Embryonic facial prominence (tissue), 1 donor: ENCODE measurements around the gene ACVR2B.
"Not testable (repeated sequence)": the region's sequence is repeated elsewhere in the genome, so short reads cannot be mapped to it uniquely, and the experiment has no call there.

ENCODE experiments used
- DNase-seq: peaks from one replicate; pipeline ENCODE4 v3.0.0-alpha.2; 2016; ENCODE audit errors: extremely low spot score

ACVR2B gene

DNA sequence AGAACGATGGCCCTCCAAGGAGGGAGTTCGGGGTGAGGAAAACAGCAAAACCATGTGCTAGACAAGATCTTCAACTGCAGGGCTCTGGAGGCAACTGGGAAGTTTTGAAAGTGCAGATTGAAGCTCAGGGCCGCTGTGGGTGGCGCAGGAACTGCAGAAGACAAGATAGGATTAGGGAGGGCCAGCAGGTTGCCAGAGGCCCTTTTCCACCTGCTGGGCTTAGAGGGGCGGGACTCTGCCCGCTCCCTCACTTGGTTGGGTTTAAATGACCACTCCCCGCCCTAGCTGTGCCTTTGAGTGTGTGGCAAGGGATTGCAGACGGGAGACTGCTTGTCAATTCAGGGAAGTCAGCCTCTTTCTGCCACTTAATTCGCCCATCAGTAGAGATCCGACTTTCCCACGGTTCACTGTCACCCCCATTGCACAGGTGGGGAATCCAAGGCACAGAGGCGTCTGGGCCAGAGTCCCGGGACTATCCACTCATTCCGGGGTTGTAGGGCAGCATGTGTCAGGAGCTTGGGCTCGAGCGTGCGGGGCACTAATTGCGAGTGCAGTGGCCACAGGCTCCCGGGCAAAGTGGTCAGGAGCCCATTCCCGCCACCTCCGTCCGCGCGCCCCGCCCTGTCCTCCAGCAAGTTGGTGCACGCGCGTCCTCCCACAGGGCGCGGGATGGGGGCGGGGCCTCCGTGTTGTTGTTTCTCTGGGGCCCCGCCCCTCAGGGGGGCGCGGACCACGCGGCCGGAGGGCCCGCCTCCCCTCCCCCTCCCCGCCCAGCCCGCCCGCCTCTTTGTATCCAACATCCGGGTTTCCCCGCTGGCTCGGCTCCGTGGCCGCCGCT, at the start of gene ACVR2B:
Gene ACVR2B (plus strand): TSS at position 816 of the 838 bp plus-strand sequence. CDS start 433 bp downstream, outside the sequence.
- DNase-seq, result peak; percentile 69

GRCh38 chr3:38404286-38404685, 49.4 kb upstream of the ACVR2B start:
- DNase-seq, result no peak

GRCh38 chr3:38411591-38411990, 42.1 kb upstream of the ACVR2B start:
- no peak for DNase-seq

- not testable (repeated sequence) for DNase-seq
Observed at GRCh38 chr3:38420758-38421157, 32.9 kb upstream of the ACVR2B start.

DNA sequence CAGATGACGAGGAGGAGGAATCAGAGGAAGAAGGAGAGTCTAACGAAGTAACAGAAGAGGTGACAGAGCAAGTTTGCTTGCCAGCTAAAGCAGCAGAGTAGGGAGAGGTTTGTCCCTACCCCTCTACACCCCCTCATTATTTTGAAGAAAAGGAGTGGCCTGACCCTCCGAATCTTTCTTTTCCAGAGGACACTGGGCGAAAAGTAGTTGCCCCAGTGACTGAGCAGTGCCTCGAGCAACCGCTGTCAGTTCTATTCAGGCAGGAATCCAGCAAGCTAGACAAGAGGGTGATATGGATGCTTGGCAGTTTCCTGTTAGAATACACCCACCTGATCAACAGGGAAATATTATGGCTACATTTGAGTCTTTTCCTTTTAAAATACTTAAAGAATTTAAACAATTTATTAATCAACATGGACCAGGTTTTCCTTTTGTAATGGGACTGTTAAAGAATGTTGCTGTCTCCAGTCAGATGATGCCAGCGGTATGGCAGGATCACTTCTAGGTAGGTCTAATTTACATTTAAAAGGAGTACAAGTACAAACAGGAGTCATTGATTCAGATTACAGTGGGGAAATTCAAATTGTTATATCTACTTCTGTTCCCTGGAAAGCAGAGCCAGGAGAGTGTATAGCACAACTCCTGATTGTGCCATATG, 31.9 kb upstream of the ACVR2B start:
- no peak for DNase-seq

DNA sequence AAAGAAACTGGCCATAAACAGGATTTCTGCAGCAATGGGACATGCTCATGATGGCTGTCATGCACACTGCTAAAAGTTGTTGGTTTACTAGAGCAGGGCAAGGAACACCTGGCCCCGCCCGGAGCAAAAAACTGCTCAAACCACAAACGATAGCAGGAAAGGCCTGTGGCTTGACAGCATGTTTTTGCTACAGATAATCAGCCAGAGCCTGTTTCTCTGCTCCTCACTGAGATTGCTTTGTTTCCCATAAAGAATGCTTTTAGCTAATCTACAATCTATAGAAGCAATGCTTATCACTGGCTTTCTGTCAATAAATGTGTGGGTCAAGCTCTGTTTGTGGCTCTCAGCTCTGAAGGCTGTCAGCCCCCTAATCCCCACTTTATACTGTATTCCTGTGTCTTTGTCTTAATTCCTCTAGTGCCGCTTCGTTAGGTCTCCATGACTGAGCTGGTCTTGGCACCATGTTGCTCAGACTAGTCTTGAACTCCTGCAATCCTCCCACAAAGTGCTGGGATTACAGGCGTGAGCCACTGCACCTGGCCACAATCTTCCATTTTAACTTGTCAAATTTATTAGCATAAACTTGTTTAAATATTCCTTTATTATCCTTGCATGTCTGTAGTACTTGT, 26.8 kb upstream of the ACVR2B start:
- DNase-seq, result not testable (repeated sequence)

DNA sequence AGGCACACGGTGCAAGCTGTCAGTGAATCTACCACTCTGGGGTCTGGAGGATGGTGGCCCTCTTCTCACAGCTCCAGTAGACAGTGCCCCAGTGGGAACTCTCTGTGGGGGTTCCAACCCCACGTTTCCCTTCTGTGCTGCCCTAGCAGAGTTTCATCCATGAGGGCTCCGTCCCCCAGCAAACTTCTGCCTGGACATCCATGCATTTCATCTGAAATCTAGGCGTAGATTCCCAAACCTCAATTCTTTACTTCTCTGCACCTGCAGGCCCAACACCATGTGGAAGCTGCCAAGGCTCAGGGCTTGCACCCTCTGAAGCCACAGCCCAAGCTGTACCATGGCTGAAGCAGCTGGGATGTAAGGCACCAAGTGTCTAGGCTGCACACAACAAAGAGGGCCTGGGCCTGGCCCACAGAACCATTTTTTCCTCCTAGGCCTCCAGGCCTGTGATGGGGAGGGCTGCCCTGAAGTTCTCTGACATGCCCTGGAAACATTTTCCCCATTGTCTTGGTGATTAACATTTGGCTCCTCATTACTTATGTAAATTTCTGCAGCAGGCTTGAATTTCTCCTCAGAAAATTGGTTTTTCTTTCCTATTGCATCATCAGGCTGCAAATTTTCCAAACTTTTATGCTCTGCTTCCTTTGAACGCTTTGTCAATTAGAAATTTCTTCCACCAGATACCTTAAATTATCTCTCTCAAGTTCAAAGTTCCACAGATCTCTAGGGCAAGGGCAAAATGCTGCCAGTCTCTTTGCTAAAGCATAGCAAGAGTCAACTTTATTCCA, 20.6 kb upstream of the ACVR2B start:
- DNase-seq, result not testable (repeated sequence)

DNA sequence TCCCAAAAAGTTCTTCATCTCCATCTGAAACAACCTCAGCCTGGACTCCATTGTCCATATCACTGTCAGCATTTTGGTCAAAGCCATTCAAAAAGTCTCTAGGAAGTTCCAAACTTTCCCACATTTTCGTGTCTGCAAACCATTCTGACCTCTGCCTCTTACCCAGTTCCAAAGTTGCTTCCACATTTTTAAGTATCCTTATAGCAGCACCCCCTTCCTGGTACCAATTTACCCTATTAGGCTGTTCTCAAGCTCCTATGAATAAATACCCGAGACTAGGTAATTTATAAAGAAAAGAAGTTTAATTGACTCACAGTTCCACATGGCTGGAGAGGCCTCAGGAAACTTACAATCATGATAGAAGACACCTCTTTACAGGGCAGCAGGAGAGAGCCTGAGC, 20.0 kb upstream of the ACVR2B start:
- not testable (repeated sequence) for DNase-seq

DNA sequence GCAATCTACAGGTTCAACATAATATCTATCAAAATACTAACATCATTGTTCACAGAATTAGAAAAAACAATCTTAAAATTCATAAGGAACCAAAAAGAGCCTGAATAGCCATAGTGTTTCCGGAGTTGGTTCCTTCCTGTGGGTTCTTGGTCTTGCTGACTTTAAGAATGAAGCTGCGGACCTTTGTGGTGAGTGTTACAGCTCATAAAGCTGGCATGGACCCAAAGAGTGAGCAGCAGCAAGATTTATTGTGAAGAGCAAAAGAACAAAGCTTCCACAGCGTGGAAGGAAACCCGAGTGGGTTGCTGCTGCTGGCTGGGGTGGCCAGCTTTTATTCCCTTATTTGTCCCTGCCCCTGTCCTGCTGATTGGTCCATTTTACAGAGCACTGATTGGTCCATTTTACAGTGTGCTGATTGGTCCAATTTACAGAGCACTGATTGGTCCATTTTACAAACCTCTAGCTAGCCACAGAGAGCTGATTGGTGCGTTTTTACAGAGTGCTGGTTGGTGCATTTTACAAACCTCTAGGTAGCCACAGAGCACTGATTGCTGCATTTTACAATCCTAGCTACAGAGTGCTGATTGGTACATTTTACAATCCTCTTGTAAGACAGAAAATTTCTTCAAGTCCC, 15.1 kb upstream of the ACVR2B start:
- DNase-seq, result not testable (repeated sequence)

- not testable (repeated sequence) for DNase-seq
Observed at GRCh38 chr3:38443205-38443604, 10.5 kb upstream of the ACVR2B start.

GRCh38 chr3:38446085-38446686, 7.5 kb upstream of the ACVR2B start:
- no peak for DNase-seq

GRCh38 chr3:38446812-38447211, 6.9 kb upstream of the ACVR2B start:
- DNase-seq, result no peak

DNA sequence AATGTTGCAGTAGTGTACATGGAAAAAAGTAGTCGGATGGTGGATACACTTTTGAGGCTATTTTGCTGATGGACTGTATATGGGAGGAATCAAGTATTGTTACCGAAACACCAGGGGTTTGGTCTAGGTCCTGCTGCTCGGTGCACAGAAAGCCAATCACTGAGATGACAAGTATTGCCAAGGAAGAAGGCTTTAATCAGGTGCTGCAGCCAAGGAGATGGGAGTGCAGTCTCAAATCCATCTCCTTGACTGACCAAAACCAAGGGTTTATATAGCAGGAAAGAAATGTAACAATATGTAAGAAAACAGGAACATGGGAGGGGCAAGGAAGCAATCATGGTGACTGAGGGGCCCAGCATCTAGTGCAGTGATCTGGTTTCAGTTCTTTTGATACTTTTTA, 2.8 kb upstream of the ACVR2B start:
- DNase-seq, result no peak

DNA sequence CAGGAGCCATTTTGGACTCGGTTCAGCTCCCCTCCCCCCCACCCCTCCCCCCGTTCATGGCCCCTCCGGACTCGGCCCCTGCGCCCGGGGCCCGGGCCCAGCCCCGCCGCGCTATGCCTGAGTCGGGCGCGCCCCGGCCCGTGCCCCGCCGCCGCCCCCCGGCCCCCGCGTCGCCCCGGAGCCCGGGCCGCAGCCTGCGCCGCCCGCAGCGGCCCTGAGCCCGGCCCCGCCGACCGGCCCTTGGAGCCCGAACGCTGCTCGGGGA, 155 bp downstream of the ACVR2B start:
- DNase-seq, result no peak

- no peak for DNase-seq
Observed at GRCh38 chr3:38454178-38454883, 641 bp downstream of the ACVR2B start.

DNA sequence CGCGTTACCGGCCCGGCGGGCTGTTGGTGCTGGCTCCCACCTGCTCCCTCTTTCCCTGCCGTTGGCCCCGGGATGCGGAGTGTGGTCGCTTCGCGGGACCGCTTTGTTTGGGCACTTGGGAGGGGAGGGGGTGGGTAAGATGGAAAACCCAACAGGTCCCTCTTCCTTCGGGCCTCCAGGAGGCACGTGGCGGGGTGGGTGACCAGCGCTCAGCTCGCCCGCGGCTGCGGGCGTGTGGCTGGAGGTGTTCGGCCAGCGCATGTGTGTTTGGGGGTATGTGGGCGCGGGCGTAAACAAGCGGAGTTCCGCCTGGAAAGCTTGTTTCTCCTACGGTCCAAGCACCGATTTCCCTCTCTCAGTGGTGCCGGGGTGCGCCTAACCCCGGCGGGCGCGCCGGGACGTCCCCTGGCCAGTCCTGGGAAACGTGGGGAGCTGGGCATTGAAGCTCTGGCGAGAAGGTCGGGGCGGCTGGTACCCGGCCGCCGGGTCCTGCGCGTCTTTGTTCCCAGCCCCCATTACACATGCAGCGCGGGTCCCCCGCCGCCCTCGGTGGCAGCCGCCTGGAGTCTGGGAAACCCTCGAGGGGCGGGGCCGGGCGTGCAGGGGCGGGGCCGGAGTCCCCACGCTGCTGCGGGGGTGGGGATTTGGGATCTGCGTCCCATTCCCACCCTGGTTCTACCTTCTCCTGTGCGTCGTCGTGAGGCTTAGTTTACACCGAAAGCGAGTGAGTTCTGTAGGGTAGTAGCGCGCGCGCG, 1.4 kb downstream of the ACVR2B start:
- no peak for DNase-seq

GRCh38 chr3:38455639-38456430, 2.1 kb downstream of the ACVR2B start:
- no peak for DNase-seq

DNA sequence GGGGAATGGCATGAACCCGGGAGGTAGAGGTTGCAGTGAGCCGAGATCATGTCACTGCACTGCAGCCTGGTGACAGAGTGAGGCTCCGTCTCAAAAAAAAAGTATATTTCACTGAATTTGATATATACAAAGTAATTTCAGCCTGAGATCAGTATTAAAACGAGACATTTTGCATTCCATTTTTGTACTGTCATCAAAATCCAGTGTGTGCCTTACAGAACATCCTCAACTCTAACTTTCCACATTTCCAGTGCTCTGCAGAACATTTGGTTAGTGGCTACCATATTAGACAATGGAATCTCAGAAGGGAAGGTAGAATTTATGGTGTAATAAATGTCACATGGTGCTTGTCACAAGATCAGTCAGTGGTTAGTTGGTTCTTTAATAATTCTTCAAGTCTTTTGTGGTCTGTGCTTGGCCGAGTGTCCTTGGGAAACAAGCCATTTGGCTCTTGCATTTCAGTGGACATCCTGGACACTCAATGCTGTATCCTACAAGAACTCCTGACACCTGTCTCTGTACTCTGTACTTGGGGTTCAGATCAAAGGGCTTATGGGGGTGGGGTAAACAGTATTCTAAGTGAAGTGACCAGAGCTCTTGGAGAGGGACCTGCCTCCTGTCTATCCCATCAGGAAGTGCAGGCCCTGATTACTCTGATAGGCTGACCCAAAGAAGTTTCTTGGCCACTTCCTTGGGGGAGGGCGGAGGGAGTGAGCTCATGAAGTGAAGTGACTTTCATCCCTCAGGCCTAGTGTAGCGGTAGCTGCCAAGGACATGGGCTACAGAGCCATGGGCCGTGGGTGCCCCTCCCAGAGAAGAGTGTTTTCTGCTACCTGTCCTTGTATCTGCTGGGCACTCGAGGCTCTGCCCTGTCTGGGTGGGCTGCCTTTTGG, 3.7 kb downstream of the ACVR2B start:
- DNase-seq, result no peak
